Cardiac fibroblast (primary cell): ENCODE results near the gene PIEZO2.

Source experiments
- DNase-seq, 2 donors: peaks; one replicate each; pipeline versions ENCODE4 v3.0.0 to v3.0.0-alpha.2; 2010; ENCODE audit warnings: low read depth in 2 of 2
- H3K4me3 ChIP-seq, 2 donors: replicated peaks in 1 of 2; 1 replicate in 1 of 2; 2 replicates in 1 of 2; pipeline ENCODE4 v1.5.1; 2011; ENCODE audit warnings: low read depth in 2 of 2, low read length in 2 of 2, mild to moderate bottlenecking in 2 of 2, moderate library complexity in 1 of 2
- CTCF ChIP-seq: IDR thresholded peaks from one replicate; pipeline ENCODE4 v1.5.1; 2011; ENCODE audit warnings: low read depth, mild to moderate bottlenecking, low read length, inconsistent platforms

PIEZO2 gene

GRCh38 chr18:10797896-10798295 lies 351.5 kb downstream of the PIEZO2 start:
- no peak for DNase-seq
- TF ChIP-seq CTCF, result no peak
- no peak overlapping the region for H3K4me3 ChIP-seq

- DNase-seq, result no peak
- H3K4me3 ChIP-seq, result no peak overlapping the region
- TF ChIP-seq CTCF, result no peak
These were observed 354.6 kb downstream of the PIEZO2 start for GRCh38 chr18:10794771-10795170.

- no peak for DNase-seq
- no peak for TF ChIP-seq CTCF
- no peak overlapping the region for H3K4me3 ChIP-seq
These were observed 355.5 kb downstream of the PIEZO2 start for GRCh38 chr18:10793730-10794370.

- DNase-seq, result peak in 1 of 2 donors; percentile 34
- H3K4me3 ChIP-seq, result no peak overlapping the region
- no peak for TF ChIP-seq CTCF
These were observed 357.2 kb downstream of the PIEZO2 start for GRCh38 chr18:10792181-10792580.

GRCh38 chr18:10791169-10791831 lies 358.1 kb downstream of the PIEZO2 start:
- no peak for DNase-seq
- no peak overlapping the region for H3K4me3 ChIP-seq
- no peak for TF ChIP-seq CTCF

- DNase-seq, result no peak
- TF ChIP-seq CTCF, result no peak
- no peak overlapping the region for H3K4me3 ChIP-seq
These were observed 360.2 kb downstream of the PIEZO2 start for GRCh38 chr18:10789180-10789579.
